Endothelial cell (in vitro differentiated cells): ENCODE measurements around the gene AK3. TPM values are rescaled to one million over a fixed set of nuclear protein-coding genes. Genes with fewer than 3 reads are reported as not detected.
"Not testable (repeated sequence)": the region's sequence is repeated elsewhere in the genome, so short reads cannot be mapped to it uniquely, and the experiment has no call there.

Experiments used
- DNase-seq: peaks from one replicate; pipeline ENCODE4 v3.0.0; 2021; ENCODE audit warnings: low spot score
- H3K27ac Mint-ChIP-seq: one replicate; pipeline ENCODE4 v1.8.0; 2021; ENCODE audit warnings: mixed read lengths, inconsistent platforms; ENCODE audit not compliant: unreplicated experiment
- H3K27me3 Mint-ChIP-seq: one replicate; pipeline ENCODE4 v1.8.0; 2021; ENCODE audit warnings: mild to moderate bottlenecking, moderate library complexity, mixed read lengths, inconsistent platforms; ENCODE audit not compliant: unreplicated experiment
- H3K36me3 Mint-ChIP-seq: one replicate; pipeline ENCODE4 v1.8.0; 2021; ENCODE audit warnings: mild to moderate bottlenecking, low read depth, mixed read lengths, inconsistent platforms; ENCODE audit not compliant: unreplicated experiment
- H3K4me1 Mint-ChIP-seq: one replicate; pipeline ENCODE4 v1.8.0; 2021; ENCODE audit warnings: mild to moderate bottlenecking, mixed read lengths, inconsistent platforms; ENCODE audit not compliant: unreplicated experiment
- H3K4me3 Mint-ChIP-seq: one replicate; pipeline ENCODE4 v1.8.0; 2021; ENCODE audit warnings: mild to moderate bottlenecking, mixed read lengths, inconsistent platforms; ENCODE audit not compliant: unreplicated experiment
- H3K9me3 Mint-ChIP-seq: one replicate; pipeline ENCODE4 v1.8.0; 2021; ENCODE audit warnings: mixed read lengths, inconsistent platforms; ENCODE audit not compliant: unreplicated experiment
- CTCF ChIP-seq: fragments of 200-600 bp; sonication (generic); IDR thresholded peaks from one replicate; pipeline ENCODE4 v1.5.0; 2021; ENCODE audit warnings: antibody characterized with exemption; ENCODE audit not compliant: unreplicated experiment
- total RNA-seq: library from RNA; stranded (reverse); fragmentation: NEBNext Ultra II Directional; extraction: Animal tissue kit (Norgen Biotek cat#: 25700); gene quantifications from one replicate; pipeline ENCODE4 v1.2.1, GENCODE V29; 2021; ENCODE audit not compliant: unreplicated experiment

AK3 gene
- total RNA-seq, 1 donor from 2014 or later, result 29.2 TPM

- H3K27ac Mint-ChIP-seq, result peak within 1 kb of the TSS; percentile 95
- peaks cover 6% of the 10 kb centered on the region for H3K36me3 Mint-ChIP-seq
- no peaks in the 10 kb centered on the region for H3K9me3 Mint-ChIP-seq
- H3K4me3 Mint-ChIP-seq, result peak within 1 kb of the TSS; percentile 93
- peaks cover 15% of the 10 kb centered on the region for H3K27me3 Mint-ChIP-seq
- peak; percentile 87 for DNase-seq
- H3K4me1 Mint-ChIP-seq, result peaks cover 35% of the 10 kb centered on the region
- TF ChIP-seq CTCF, result peak; percentile 39
Measured at GRCh38 chr9:4662108-4662988, 78.7 kb downstream of the AK3 start, which contains the start of gene PLPP6. Gene PLPP6, plus strand, starts transcription at chr9:4662294. Its CDS starts 82 bp downstream, at chr9:4662376.

GRCh38 chr9:4661611-4662010 is 79.4 kb downstream of the AK3 start:
- H3K4me1 Mint-ChIP-seq, result peaks cover 35% of the 10 kb centered on the region
- H3K27ac Mint-ChIP-seq, result peak overlapping the region; percentile 57

GRCh38 chr9:4661165-4661564 is 79.8 kb downstream of the AK3 start:
- peaks cover 35% of the 10 kb centered on the region for H3K4me1 Mint-ChIP-seq

More at GRCh38 chr9:4661611-4662010, 79.4 kb downstream of the AK3 start:
- H3K9me3 Mint-ChIP-seq, result no peaks in the 10 kb centered on the region
- peaks cover 15% of the 10 kb centered on the region for H3K27me3 Mint-ChIP-seq
- peak overlapping the region; percentile 89 for H3K4me3 Mint-ChIP-seq
- no peak for DNase-seq
- no peak for TF ChIP-seq CTCF
- H3K36me3 Mint-ChIP-seq, result peaks cover 8% of the 10 kb centered on the region

GRCh38 chr9:4660665-4661064 is 80.3 kb downstream of the AK3 start:
- H3K4me3 Mint-ChIP-seq, H3K36me3 Mint-ChIP-seq, H3K27ac Mint-ChIP-seq, DNase-seq, H3K9me3 Mint-ChIP-seq: not testable (repeated sequence)
- H3K27me3 Mint-ChIP-seq, result peaks cover 13% of the 10 kb centered on the region
- H3K4me1 Mint-ChIP-seq, result peaks cover 30% of the 10 kb centered on the region

More at GRCh38 chr9:4661165-4661564, 79.8 kb downstream of the AK3 start:
- DNase-seq, result no peak
- H3K27me3 Mint-ChIP-seq, result peaks cover 15% of the 10 kb centered on the region
- H3K9me3 Mint-ChIP-seq, result no peaks in the 10 kb centered on the region
- H3K36me3 Mint-ChIP-seq, result peaks cover 10% of the 10 kb centered on the region
- no peak overlapping the region for H3K27ac Mint-ChIP-seq
- no peak overlapping the region for H3K4me3 Mint-ChIP-seq
- no peak for TF ChIP-seq CTCF

Other genes starting within 250 kb of the AK3 start
- gene PLPP6, start 78.9 kb downstream of the AK3 start, total RNA-seq, result 7.7 TPM
- gene SPATA6L, start 74.7 kb downstream of the AK3 start, total RNA-seq, result 6.7 TPM
- 10.7 TPM for gene CDC37L1, start 61.6 kb downstream of the AK3 start, total RNA-seq
- gene RCL1, start 51.7 kb upstream of the AK3 start, total RNA-seq, result 12.2 TPM
- gene JAK2, start 244.1 kb upstream of the AK3 start, total RNA-seq, result 9.4 TPM